B cell (primary cell): Measurements from ENCODE around the gene NMD3. TPM values are rescaled to one million over a fixed set of nuclear protein-coding genes. Genes with fewer than 3 reads are reported as not detected.

Source experiments
- ATAC-seq: fragments of 200-7000 bp; cut with Tn5 transposase; one replicate; pipeline ENCODE4 v1.10.0; 2021; ENCODE audit warnings: low read depth, mild to moderate bottlenecking, moderate number of reproducible peaks, moderate library complexity
- CTCF ChIA-PET: fragments of 350-600 bp; sonication (Branson Sonifier 250); formaldehyde crosslinking; loops from one replicate; lab custom pipeline; 2021; ENCODE audit warnings: antibody characterized with exemption, inconsistent platforms; lab: Charles Lee
- POLR2A ChIA-PET: fragments of 350-600 bp; sonication (Branson Sonifier 250); formaldehyde crosslinking; loops from one replicate; lab custom pipeline; 2021; ENCODE audit warnings: antibody characterized with exemption; lab: Charles Lee
- DNase-seq: peaks from one replicate; pipeline ENCODE4 v3.0.0; 2013
- H2AFZ ChIP-seq: 2 replicates; pipeline ENCODE4 v1.6.1; 2012; ENCODE audit warnings: mild to moderate bottlenecking, low read depth, low read length; ENCODE audit not compliant: insufficient read depth, poor library complexity, severe bottlenecking
- H3K27ac ChIP-seq, 2 donors: 1 replicate in 1 of 2; 2 replicates in 1 of 2; pipeline ENCODE4 v1.5.1; 2012 to 2013; ENCODE audit warnings: low read length in 2 of 2, mild to moderate bottlenecking in 2 of 2, moderate library complexity in 1 of 2
- H3K27me3 ChIP-seq, 4 experiments: fragments of 200-600 bp in 1 of 4; sonication (generic) in 1 of 4; replicated peaks in 1 of 4; 1 replicate in 2 of 4; 2 replicates in 2 of 4; pipeline versions ENCODE4 v1.6.1 to v1.7.0; 2013 to 2016; ENCODE audit warnings: low read length in 3 of 4, mild to moderate bottlenecking in 2 of 4, mixed read lengths in 1 of 4, moderate library complexity in 1 of 4; ENCODE audit not compliant: insufficient read depth in 4 of 4, control insufficient read depth in 3 of 4; ENCODE audit errors: control extremely low read depth in 1 of 4
- H3K36me3 ChIP-seq, 2 experiments: replicated peaks in 1 of 2; 1 replicate in 1 of 2; 2 replicates in 1 of 2; pipeline versions ENCODE4 v1.6.1 to v1.7.1; 2013; ENCODE audit warnings: low read length in 1 of 2; ENCODE audit not compliant: insufficient read depth in 2 of 2, control insufficient read depth in 1 of 2; ENCODE audit errors: control extremely low read depth in 1 of 2, extremely low read depth in 1 of 2
- H3K4me1 ChIP-seq, 2 donors: fragments of 200-600 bp in 1 of 2; sonication (generic) in 1 of 2; 1 replicate in 1 of 2; 2 replicates in 1 of 2; pipeline versions ENCODE4 v1.5.1 to v1.6.1; 2013 to 2017; ENCODE audit warnings: low read length in 2 of 2; ENCODE audit not compliant: control insufficient read depth in 2 of 2, insufficient read depth in 2 of 2
- H3K4me2 ChIP-seq: replicated peaks from 2 replicates; pipeline ENCODE3; 2012; ENCODE audit warnings: mild to moderate bottlenecking, low read depth, low read length; ENCODE audit not compliant: poor library complexity, severe bottlenecking
- H3K4me3 ChIP-seq, 5 experiments: fragments of 200-600 bp in 1 of 5; sonication (generic) in 1 of 5; 1 replicate in 3 of 5; 2 replicates in 2 of 5; pipeline versions ENCODE4 v1.5.1 to v1.7.0; 2011 to 2016; ENCODE audit warnings: low read length in 4 of 5, mild to moderate bottlenecking in 4 of 5, low read depth in 2 of 5, control low read depth in 1 of 5, moderate library complexity in 1 of 5; ENCODE audit not compliant: insufficient read depth in 1 of 5; ENCODE audit errors: control extremely low read depth in 1 of 5, extremely low read depth in 1 of 5
- H3K79me2 ChIP-seq: fragments of 200-600 bp; sonication (generic); one replicate; pipeline ENCODE4 v1.6.0; 2016; ENCODE audit warnings: low read length; ENCODE audit not compliant: control insufficient read depth, insufficient read depth
- H3K9ac ChIP-seq: fragments of 200-600 bp; sonication (generic); 2 replicates; pipeline ENCODE4 v1.6.1; 2017; ENCODE audit warnings: mild to moderate bottlenecking, low read length, moderate library complexity
- H3K9me3 ChIP-seq, 3 donors: one replicate each; pipeline versions ENCODE4 v1.6.1 to v1.7.1; 2013; ENCODE audit warnings: low read length in 2 of 3; ENCODE audit not compliant: control insufficient read depth in 2 of 3, insufficient read depth in 1 of 3; ENCODE audit errors: control extremely low read depth in 1 of 3
- H4K20me1 ChIP-seq: 2 replicates; pipeline ENCODE4 v1.6.0; 2012; ENCODE audit warnings: mild to moderate bottlenecking, low read length; ENCODE audit not compliant: insufficient read depth, control insufficient read depth, poor library complexity, severe bottlenecking
- H3K27ac Mint-ChIP-seq: one replicate; pipeline ENCODE4 v1.8.0; 2021; ENCODE audit warnings: mixed read lengths
- H3K27me3 Mint-ChIP-seq: one replicate; pipeline ENCODE4 v1.8.0; 2021; ENCODE audit warnings: mixed read lengths
- H3K4me1 Mint-ChIP-seq: one replicate; pipeline ENCODE4 v1.8.0; 2021; ENCODE audit warnings: mixed read lengths
- H3K4me3 Mint-ChIP-seq: one replicate; pipeline ENCODE4 v1.8.0; 2021; ENCODE audit warnings: mixed read lengths
- H3K9me3 Mint-ChIP-seq: one replicate; pipeline ENCODE4 v1.8.0; 2022; ENCODE audit warnings: mixed read lengths; ENCODE audit not compliant: insufficient read depth
- CTCF ChIP-seq: fragments of 200-600 bp; IDR thresholded peaks from one replicate; pipeline ENCODE4 v1.8.0; 2022; ENCODE audit warnings: antibody characterized with exemption, mild to moderate bottlenecking
- EZH2 ChIP-seq: IDR thresholded peaks from 2 replicates; pipeline ENCODE4 v1.6.1; 2012; ENCODE audit warnings: borderline replicate concordance, low read depth, mild to moderate bottlenecking, moderate library complexity, low read length; ENCODE audit not compliant: insufficient read depth, poor library complexity, severe bottlenecking
- WGBS: methylation state at CpG from one replicate; pipeline ENCODE4 v1.1.5; 2013; ENCODE audit warnings: missing lambda C conversion rate; ENCODE audit not compliant: insufficient coverage; 5-methylcytosine and 5-hydroxymethylcytosine counted together
- intact Hi-C: fragments of 100-400 bp; cut with micrococcal nuclease; formaldehyde crosslinking; loops from one replicate; pipeline ENCODE4 v1.10.0; 2022
- polyA plus RNA-seq: library from polyadenylated mRNA; depleted of rRNA; stranded (reverse); fragments of >200 nt; gene quantifications from 2 replicates; pipeline ENCODE4 v1.2.3, GENCODE V29; 2012
- total RNA-seq, 2 donors: library from RNA; stranded (reverse); fragments of 120-200 nt in 1 of 2; gene quantifications; 1 replicate in 1 of 2; 2 replicates in 1 of 2; pipeline versions ENCODE4 v1.2.3 to v1.2.4, GENCODE V29; 2013 to 2022

NMD3 gene
- total and polyA plus RNA-seq, 2 donors (not counting 1 experiment from before 2014, with no cell fraction given): 14.5 to 38.0 TPM

- WGBS: 91% methylated on average over 4 of the region's 4 CpGs
- no peaks in the 10 kb centered on the region for H3K4me1 Mint-ChIP-seq
- Histone ChIP-seq H3K9me3 (no peaks in the 10 kb centered on the region), H3K4me1 (no peaks in the 10 kb centered on the region), H4K20me1 (no peaks in the 10 kb centered on the region), H2AFZ (no peak overlapping the region), H3K4me3 (no peak overlapping the region), H3K27me3 (no peaks in the 10 kb centered on the region), H3K4me2 (no peak overlapping the region), H3K36me3 (no peaks in the 10 kb centered on the region), H3K27ac (no peak overlapping the region), H3K79me2 (no peaks in the 10 kb centered on the region), H3K9ac (no peak overlapping the region)
- DNase-seq (no peak), ATAC-seq (no peak)
- intact Hi-C loops: no loop called here
- POLR2A ChIA-PET: no interaction called here
- H3K9me3 Mint-ChIP-seq: no peaks in the 10 kb centered on the region
- TF ChIP-seq EZH2 (no peak), CTCF (no peak)
- H3K27me3 Mint-ChIP-seq: peaks cover 4% of the 10 kb centered on the region
- H3K27ac Mint-ChIP-seq: no peak overlapping the region
- no peak overlapping the region for H3K4me3 Mint-ChIP-seq
- CTCF ChIA-PET: no interaction called here
Observed at GRCh38 chr3:161208931-161209330, 12.2 kb upstream of the NMD3 start.

DNA sequence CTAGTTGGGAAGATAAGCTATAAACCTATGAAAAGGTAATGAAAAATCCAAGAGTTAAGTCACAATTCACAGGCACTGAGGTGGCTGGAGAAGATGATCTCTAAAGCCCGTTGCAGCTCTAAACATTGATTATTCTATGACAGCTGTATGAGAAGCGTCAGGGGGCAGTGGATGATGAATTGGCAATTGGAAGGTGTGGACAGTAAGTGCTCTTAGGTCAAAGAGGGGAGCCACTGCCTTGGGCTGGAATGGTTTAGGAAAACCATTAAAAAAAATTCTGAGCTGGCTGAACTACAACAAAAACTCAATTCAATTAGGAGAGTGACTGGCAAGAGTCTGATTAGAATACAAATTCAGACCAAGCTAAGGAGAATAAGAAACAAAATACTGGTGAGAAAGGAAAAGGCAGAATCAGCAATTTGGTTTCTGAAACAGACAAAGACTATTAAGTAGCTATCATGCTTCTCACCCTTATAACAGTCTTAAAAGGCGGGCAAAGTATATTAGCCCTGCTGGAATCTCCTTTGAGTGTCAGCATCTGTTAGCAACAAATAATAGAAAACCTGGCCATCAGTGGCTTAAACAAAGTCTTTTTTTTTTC, 8.8 kb upstream of the NMD3 start:
- Histone ChIP-seq H3K79me2 (no peaks in the 10 kb centered on the region), H3K36me3 (no peaks in the 10 kb centered on the region), H3K27ac (no peak overlapping the region), H3K4me3 (no peak overlapping the region), H3K9ac (no peak overlapping the region), H4K20me1 (no peaks in the 10 kb centered on the region), H3K4me2 (no peak overlapping the region), H3K9me3 (no peaks in the 10 kb centered on the region), H2AFZ (no peak overlapping the region), H3K4me1 (no peaks in the 10 kb centered on the region), H3K27me3 (peaks cover 0 to 4% (median 1%) of the 10 kb centered on the region in 4 experiments)
- no peak overlapping the region for H3K4me3 Mint-ChIP-seq
- peaks cover 24% of the 10 kb centered on the region for H3K27me3 Mint-ChIP-seq
- no peaks in the 10 kb centered on the region for H3K4me1 Mint-ChIP-seq
- ChIA-PET POLR2A (no interaction called here), CTCF (interaction anchor here (1.0 to 1.1 kb wide), 2 partner anchors 9 to 712 kb away, joined by 3 read pairs; partner anchors contain the start of gene NMD3)
- H3K27ac Mint-ChIP-seq: no peak overlapping the region
- TF ChIP-seq EZH2: no peak
- TF ChIP-seq CTCF: no peak
- no peak for ATAC-seq
- WGBS: 90% methylated on average over 3 of the region's 3 CpGs
- no peaks in the 10 kb centered on the region for H3K9me3 Mint-ChIP-seq
- DNase-seq: no peak
- intact Hi-C loops: no loop called here
